ENCODE data around the gene APC2.

The APC2 gene, protein sequence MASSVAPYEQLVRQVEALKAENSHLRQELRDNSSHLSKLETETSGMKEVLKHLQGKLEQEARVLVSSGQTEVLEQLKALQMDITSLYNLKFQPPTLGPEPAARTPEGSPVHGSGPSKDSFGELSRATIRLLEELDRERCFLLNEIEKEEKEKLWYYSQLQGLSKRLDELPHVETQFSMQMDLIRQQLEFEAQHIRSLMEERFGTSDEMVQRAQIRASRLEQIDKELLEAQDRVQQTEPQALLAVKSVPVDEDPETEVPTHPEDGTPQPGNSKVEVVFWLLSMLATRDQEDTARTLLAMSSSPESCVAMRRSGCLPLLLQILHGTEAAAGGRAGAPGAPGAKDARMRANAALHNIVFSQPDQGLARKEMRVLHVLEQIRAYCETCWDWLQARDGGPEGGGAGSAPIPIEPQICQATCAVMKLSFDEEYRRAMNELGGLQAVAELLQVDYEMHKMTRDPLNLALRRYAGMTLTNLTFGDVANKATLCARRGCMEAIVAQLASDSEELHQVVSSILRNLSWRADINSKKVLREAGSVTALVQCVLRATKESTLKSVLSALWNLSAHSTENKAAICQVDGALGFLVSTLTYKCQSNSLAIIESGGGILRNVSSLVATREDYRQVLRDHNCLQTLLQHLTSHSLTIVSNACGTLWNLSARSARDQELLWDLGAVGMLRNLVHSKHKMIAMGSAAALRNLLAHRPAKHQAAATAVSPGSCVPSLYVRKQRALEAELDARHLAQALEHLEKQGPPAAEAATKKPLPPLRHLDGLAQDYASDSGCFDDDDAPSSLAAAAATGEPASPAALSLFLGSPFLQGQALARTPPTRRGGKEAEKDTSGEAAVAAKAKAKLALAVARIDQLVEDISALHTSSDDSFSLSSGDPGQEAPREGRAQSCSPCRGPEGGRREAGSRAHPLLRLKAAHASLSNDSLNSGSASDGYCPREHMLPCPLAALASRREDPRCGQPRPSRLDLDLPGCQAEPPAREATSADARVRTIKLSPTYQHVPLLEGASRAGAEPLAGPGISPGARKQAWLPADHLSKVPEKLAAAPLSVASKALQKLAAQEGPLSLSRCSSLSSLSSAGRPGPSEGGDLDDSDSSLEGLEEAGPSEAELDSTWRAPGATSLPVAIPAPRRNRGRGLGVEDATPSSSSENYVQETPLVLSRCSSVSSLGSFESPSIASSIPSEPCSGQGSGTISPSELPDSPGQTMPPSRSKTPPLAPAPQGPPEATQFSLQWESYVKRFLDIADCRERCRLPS (N-terminal part only)

GRCh38 chr19:1449467-1450442, at the start of gene APC2:
Gene APC2, plus strand, starts transcription at chr19:1450121. Its CDS starts 2,881 bp downstream, at chr19:1453002.
- Histone ChIP-seq H3K36me3 (ENCODE audit: control insufficient read depth, insufficient read depth, low read length) (no peaks in the 10 kb centered on the region), H3K4me3 (ENCODE audit: low read length) (peak within 1 kb of the TSS; percentile 7; the same call in 1 of the 2 replicates), H3K9me3 (ENCODE audit: control insufficient read depth, insufficient read depth, low read length) (no peaks in the 10 kb centered on the region), H3K27me3 (ENCODE audit: control insufficient read depth, insufficient read depth, low read length) (peaks cover 24% of the 10 kb centered on the region; the same call in 1 of the 2 replicates), H3K27ac (ENCODE audit: low read length) (no peak within 1 kb of the TSS), H3K4me1 (ENCODE audit: control insufficient read depth, insufficient read depth, low read length) (peaks cover 14% of the 10 kb centered on the region)
- WGBS (ENCODE audit: insufficient coverage, insufficient read length): no CpG with 5 or more reads among the region's 74 CpGs
- DNase-seq (ENCODE audit: low read depth, low spot score): no peak

DNA sequence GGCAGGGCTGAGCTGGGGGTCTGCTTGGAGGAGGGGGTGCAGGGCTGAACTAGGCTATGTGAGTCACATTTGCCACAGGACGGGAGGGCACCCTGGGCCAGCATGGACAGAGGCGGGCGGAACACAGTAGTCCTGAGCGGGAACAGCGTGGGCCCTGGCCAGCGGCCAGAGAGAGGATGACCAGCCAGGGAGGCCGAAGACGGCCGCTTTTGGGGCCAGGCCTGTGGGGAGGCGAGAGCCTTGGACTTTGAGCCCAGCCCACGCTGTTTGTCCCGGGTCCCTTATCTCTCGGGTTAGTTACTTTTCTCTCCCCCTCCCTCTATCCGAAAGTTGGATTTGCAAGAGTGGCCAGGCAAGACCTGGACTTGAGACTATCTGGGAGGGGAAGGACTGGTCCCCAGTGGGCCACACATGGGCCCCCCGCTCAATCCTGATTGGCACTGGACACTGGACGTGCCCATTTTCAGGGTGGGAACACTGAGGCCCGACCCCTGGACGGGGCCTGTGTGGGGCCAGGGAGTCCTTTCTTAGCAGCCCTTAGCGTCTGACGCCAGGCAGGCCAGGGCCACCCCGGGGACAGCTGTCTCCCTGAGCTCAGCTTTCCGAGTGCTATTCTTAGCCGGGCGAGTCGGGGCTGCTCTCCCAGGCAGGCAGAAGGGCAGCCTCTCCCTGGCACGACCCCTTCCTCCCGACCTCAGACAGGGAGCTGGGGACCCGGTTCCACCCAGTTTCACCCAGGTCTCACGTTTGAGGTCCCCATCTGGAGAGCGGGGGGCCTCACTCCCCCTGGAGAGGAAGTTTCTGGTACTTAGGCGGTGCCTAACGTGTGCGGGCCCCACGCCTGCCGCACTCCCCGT, 49.4 kb upstream of the APC2 start:
- H3K27me3 ChIP-seq (ENCODE audit: control insufficient read depth, insufficient read depth, low read length): no peaks in the 10 kb centered on the region
- H3K4me1 ChIP-seq (ENCODE audit: control insufficient read depth, insufficient read depth, low read length): peaks cover 1% of the 10 kb centered on the region
- peak overlapping the region; percentile 84; the same call in 1 of the 2 replicates for H3K4me3 ChIP-seq (ENCODE audit: low read length)
- DNase-seq (ENCODE audit: low read depth, low spot score): no peak
- no peak overlapping the region for H3K27ac ChIP-seq (ENCODE audit: low read length)
- no CpG with 5 or more reads among the region's 36 CpGs for WGBS (ENCODE audit: insufficient coverage, insufficient read length)
- no peaks in the 10 kb centered on the region for H3K36me3 ChIP-seq (ENCODE audit: control insufficient read depth, insufficient read depth, low read length)
- H3K9me3 ChIP-seq (ENCODE audit: control insufficient read depth, insufficient read depth, low read length): no peaks in the 10 kb centered on the region

GRCh38 chr19:1401138-1401888, 48.6 kb upstream of the APC2 start, which contains the start of gene GAMT:
Gene GAMT, minus strand, starts transcription at chr19:1401542. Its CDS starts 66 bp downstream, at chr19:1401476.
- Histone ChIP-seq H3K36me3 (ENCODE audit: control insufficient read depth, insufficient read depth, low read length) (no peaks in the 10 kb centered on the region), H3K9me3 (ENCODE audit: control insufficient read depth, insufficient read depth, low read length) (no peaks in the 10 kb centered on the region), H3K4me3 (ENCODE audit: low read length) (peak within 1 kb of the TSS; percentile 84), H3K4me1 (ENCODE audit: control insufficient read depth, insufficient read depth, low read length) (peaks cover 1% of the 10 kb centered on the region), H3K27ac (ENCODE audit: low read length) (no peak within 1 kb of the TSS), H3K27me3 (ENCODE audit: control insufficient read depth, insufficient read depth, low read length) (no peaks in the 10 kb centered on the region)
- no CpG with 5 or more reads among the region's 87 CpGs for WGBS (ENCODE audit: insufficient coverage, insufficient read length)
- DNase-seq (ENCODE audit: low read depth, low spot score): no peak

- H3K36me3 ChIP-seq (ENCODE audit: control insufficient read depth, insufficient read depth, low read length): no peaks in the 10 kb centered on the region
- peaks cover 1% of the 10 kb centered on the region for H3K4me1 ChIP-seq (ENCODE audit: control insufficient read depth, insufficient read depth, low read length)
- no peak for DNase-seq (ENCODE audit: low read depth, low spot score)
- no CpG with 5 or more reads among the region's 11 CpGs for WGBS (ENCODE audit: insufficient coverage, insufficient read length)
- H3K27me3 ChIP-seq (ENCODE audit: control insufficient read depth, insufficient read depth, low read length): no peaks in the 10 kb centered on the region
- H3K27ac ChIP-seq (ENCODE audit: low read length): no peak overlapping the region
- peak overlapping the region; percentile 84; the same call in 1 of the 2 replicates for H3K4me3 ChIP-seq (ENCODE audit: low read length)
- H3K9me3 ChIP-seq (ENCODE audit: control insufficient read depth, insufficient read depth, low read length): no peaks in the 10 kb centered on the region
These were observed 48.1 kb upstream of the APC2 start for GRCh38 chr19:1401889-1402217.

- no peak for DNase-seq (ENCODE audit: low read depth, low spot score)
- Histone ChIP-seq H3K27ac (ENCODE audit: low read length) (no peak overlapping the region), H3K36me3 (ENCODE audit: control insufficient read depth, insufficient read depth, low read length) (no peaks in the 10 kb centered on the region), H3K4me1 (ENCODE audit: control insufficient read depth, insufficient read depth, low read length) (peaks cover 1% of the 10 kb centered on the region), H3K27me3 (ENCODE audit: control insufficient read depth, insufficient read depth, low read length) (no peaks in the 10 kb centered on the region), H3K4me3 (ENCODE audit: low read length) (no peak overlapping the region), H3K9me3 (ENCODE audit: control insufficient read depth, insufficient read depth, low read length) (no peaks in the 10 kb centered on the region)
- no CpG with 5 or more reads among the region's 25 CpGs for WGBS (ENCODE audit: insufficient coverage, insufficient read length)
These were observed 47.4 kb upstream of the APC2 start for GRCh38 chr19:1402411-1403070.

- H3K27me3 ChIP-seq (ENCODE audit: control insufficient read depth, insufficient read depth, low read length): no peaks in the 10 kb centered on the region
- peak overlapping the region; percentile 76; the same call in 1 of the 2 replicates for H3K4me3 ChIP-seq (ENCODE audit: low read length)
- H3K9me3 ChIP-seq (ENCODE audit: control insufficient read depth, insufficient read depth, low read length): no peaks in the 10 kb centered on the region
- peak; percentile 94 for DNase-seq (ENCODE audit: low read depth, low spot score)
- WGBS (ENCODE audit: insufficient coverage, insufficient read length): no CpG with 5 or more reads among the region's 72 CpGs
- peaks cover 4% of the 10 kb centered on the region; the same call in 1 of the 2 replicates for H3K36me3 ChIP-seq (ENCODE audit: control insufficient read depth, insufficient read depth, low read length)
- no peak overlapping the region for H3K27ac ChIP-seq (ENCODE audit: low read length)
- peaks cover 13% of the 10 kb centered on the region for H3K4me1 ChIP-seq (ENCODE audit: control insufficient read depth, insufficient read depth, low read length)
These were observed 43.0 kb upstream of the APC2 start for GRCh38 chr19:1406774-1407527.

GRCh38 chr19:1407528-1408299, 42.2 kb upstream of the APC2 start, which contains the start of gene DAZAP1:
Gene DAZAP1, plus strand, starts transcription at chr19:1407586. Its CDS starts 188 bp downstream, at chr19:1407774.
- DNase-seq (ENCODE audit: low read depth, low spot score): no peak
- H3K36me3 ChIP-seq (ENCODE audit: control insufficient read depth, insufficient read depth, low read length): peaks cover 6% of the 10 kb centered on the region; the same call in 1 of the 2 replicates
- peaks cover 13% of the 10 kb centered on the region for H3K4me1 ChIP-seq (ENCODE audit: control insufficient read depth, insufficient read depth, low read length)
- no CpG with 5 or more reads among the region's 121 CpGs for WGBS (ENCODE audit: insufficient coverage, insufficient read length)
- H3K9me3 ChIP-seq (ENCODE audit: control insufficient read depth, insufficient read depth, low read length): no peaks in the 10 kb centered on the region
- H3K27ac ChIP-seq (ENCODE audit: low read length): no peak within 1 kb of the TSS
- H3K27me3 ChIP-seq (ENCODE audit: control insufficient read depth, insufficient read depth, low read length): no peaks in the 10 kb centered on the region
- peak within 1 kb of the TSS; percentile 76 for H3K4me3 ChIP-seq (ENCODE audit: low read length)

Measured in iPS DF 6.9 (cell line).